Loucy (cell line): ENCODE data around the gene SLC35F5.

Experiments
- H2AFZ ChIP-seq: fragments of 200-600 bp; sonication (generic); 2 replicates; pipeline ENCODE4 v1.6.0; 2016; ENCODE audit warnings: antibody characterized with exemption, mild to moderate bottlenecking, low read length, moderate library complexity
- H3F3A ChIP-seq: fragments of 200-600 bp; 2 replicates; pipeline ENCODE4 v1.6.0; 2016; ENCODE audit warnings: antibody characterized with exemption, low read depth, mild to moderate bottlenecking
- H3K27me3 ChIP-seq: fragments of 200-600 bp; sonication (generic); 2 replicates; pipeline ENCODE4 v1.6.1; 2014; ENCODE audit warnings: low read length, mild to moderate bottlenecking; ENCODE audit not compliant: insufficient read depth, poor library complexity, severe bottlenecking
- H3K36me3 ChIP-seq: fragments of 200-600 bp; sonication (generic); 2 replicates; pipeline ENCODE4 v1.6.1; 2016; ENCODE audit warnings: low read length; ENCODE audit not compliant: insufficient read depth
- H3K4me1 ChIP-seq: fragments of 200-600 bp; sonication (generic); 2 replicates; pipeline ENCODE4 v1.5.1; 2014; ENCODE audit warnings: low read length, mild to moderate bottlenecking; ENCODE audit not compliant: insufficient read depth, poor library complexity, severe bottlenecking
- H3K4me2 ChIP-seq: fragments of 200-600 bp; sonication (generic); 2 replicates; pipeline ENCODE4 v1.6.0; 2014; ENCODE audit warnings: antibody characterized with exemption, low read length, low read depth, mild to moderate bottlenecking; ENCODE audit not compliant: poor library complexity, severe bottlenecking
- H3K4me3 ChIP-seq: fragments of 200-600 bp; sonication (generic); 2 replicates; pipeline ENCODE4 v1.5.1; 2014; ENCODE audit warnings: low read length, mild to moderate bottlenecking, mixed read lengths; ENCODE audit not compliant: poor library complexity, severe bottlenecking
- H3K79me2 ChIP-seq: fragments of 200-600 bp; sonication (generic); 2 replicates; pipeline ENCODE4 v1.6.1; 2014; ENCODE audit warnings: low read length; ENCODE audit not compliant: insufficient read depth
- H3K9ac ChIP-seq: fragments of 200-600 bp; sonication (generic); 2 replicates; pipeline ENCODE4 v1.6.0; 2014; ENCODE audit warnings: mild to moderate bottlenecking, low read depth, low read length, moderate library complexity; ENCODE audit not compliant: poor library complexity, severe bottlenecking
- H3K9me2 ChIP-seq: fragments of 200-600 bp; sonication (generic); replicated peaks from 2 replicates; pipeline ENCODE4 v1.6.1; 2016; ENCODE audit warnings: low read depth, low read length, mixed read lengths
- H3K9me3 ChIP-seq: fragments of 200-600 bp; sonication (generic); 2 replicates; pipeline ENCODE4 v1.6.1; 2014; ENCODE audit warnings: mild to moderate bottlenecking, antibody characterized with exemption, low read length, low read depth; ENCODE audit not compliant: insufficient read depth
- H4K20me1 ChIP-seq: fragments of 200-600 bp; sonication (generic); 2 replicates; pipeline ENCODE4 v1.6.0; 2014; ENCODE audit warnings: antibody characterized with exemption, low read length, mild to moderate bottlenecking; ENCODE audit not compliant: insufficient read depth, poor library complexity, severe bottlenecking
- EZH2phosphoT487 ChIP-seq: fragments of 200-600 bp; IDR thresholded peaks from 2 replicates; pipeline ENCODE4 v1.6.1; 2018; ENCODE audit warnings: antibody characterized with exemption, mild to moderate bottlenecking, moderate library complexity, borderline replicate concordance
- TF ChIP-seq, protein P1 (sequence below): fragments of 200-600 bp; sonication (generic); conservative IDR thresholded peaks from 2 replicates; pipeline ENCODE4 v1.5.1; 2014; ENCODE audit warnings: mild to moderate bottlenecking, antibody characterized with exemption, low read length

SLC35F5 gene

DNA sequence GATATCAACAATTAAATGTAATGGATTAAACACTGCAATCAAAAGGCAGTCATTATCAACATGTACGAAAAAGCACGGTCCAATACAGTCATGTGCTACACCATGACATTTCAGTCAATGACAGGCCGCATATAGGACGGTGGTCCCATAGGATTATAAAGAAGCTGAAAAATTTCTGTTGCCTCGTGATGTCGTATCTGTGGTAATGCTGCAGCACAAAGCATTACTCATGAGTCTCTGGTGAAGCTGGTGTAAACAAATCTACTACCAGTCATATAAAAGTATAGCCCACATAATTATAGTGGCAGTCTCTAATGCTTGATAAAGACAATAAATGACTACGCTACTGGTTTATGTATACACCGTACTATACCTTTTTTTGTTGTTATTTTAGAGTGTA, 71.0 kb downstream of the SLC35F5 start:
- Histone ChIP-seq H3K9me2 (no peaks in the 10 kb centered on the region), H3K36me3 (no peaks in the 10 kb centered on the region), H3K27me3 (no peaks in the 10 kb centered on the region), H3K79me2 (no peaks in the 10 kb centered on the region), H3F3A (no peaks in the 10 kb centered on the region), H3K9ac (no peak overlapping the region), H2AFZ (no peak overlapping the region), H3K4me3 (no peak overlapping the region), H3K4me2 (no peak overlapping the region), H3K9me3 (no peaks in the 10 kb centered on the region), H4K20me1 (no peaks in the 10 kb centered on the region), H3K4me1 (no peaks in the 10 kb centered on the region)
- TF ChIP-seq, protein P1, sequence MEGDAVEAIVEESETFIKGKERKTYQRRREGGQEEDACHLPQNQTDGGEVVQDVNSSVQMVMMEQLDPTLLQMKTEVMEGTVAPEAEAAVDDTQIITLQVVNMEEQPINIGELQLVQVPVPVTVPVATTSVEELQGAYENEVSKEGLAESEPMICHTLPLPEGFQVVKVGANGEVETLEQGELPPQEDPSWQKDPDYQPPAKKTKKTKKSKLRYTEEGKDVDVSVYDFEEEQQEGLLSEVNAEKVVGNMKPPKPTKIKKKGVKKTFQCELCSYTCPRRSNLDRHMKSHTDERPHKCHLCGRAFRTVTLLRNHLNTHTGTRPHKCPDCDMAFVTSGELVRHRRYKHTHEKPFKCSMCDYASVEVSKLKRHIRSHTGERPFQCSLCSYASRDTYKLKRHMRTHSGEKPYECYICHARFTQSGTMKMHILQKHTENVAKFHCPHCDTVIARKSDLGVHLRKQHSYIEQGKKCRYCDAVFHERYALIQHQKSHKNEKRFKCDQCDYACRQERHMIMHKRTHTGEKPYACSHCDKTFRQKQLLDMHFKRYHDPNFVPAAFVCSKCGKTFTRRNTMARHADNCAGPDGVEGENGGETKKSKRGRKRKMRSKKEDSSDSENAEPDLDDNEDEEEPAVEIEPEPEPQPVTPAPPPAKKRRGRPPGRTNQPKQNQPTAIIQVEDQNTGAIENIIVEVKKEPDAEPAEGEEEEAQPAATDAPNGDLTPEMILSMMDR, result no peak
- no peak for TF ChIP-seq EZH2phosphoT487

DNA sequence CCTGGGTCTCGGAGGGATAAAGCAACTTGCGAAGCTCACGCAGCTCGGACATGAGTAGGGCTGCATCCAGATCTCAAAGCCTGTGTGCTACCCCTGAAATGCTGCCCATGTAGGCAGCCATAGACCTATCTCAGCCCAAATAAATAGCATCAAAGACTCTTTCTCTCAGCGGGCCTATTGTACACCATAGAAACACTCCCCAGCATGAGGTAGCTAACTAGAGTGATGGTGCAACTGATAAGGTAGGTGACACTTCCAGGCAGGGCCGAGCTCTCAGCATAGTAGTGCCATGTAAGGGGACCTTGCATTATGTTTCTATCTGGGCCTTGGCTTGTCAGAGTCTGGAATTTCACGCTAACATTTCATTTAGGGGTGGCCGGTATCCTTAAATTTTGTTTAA, 77.0 kb downstream of the SLC35F5 start:
- no peaks in the 10 kb centered on the region for H3K27me3 ChIP-seq
- no peaks in the 10 kb centered on the region for H3K4me1 ChIP-seq
- H3K79me2 ChIP-seq, result no peaks in the 10 kb centered on the region
- H3K4me3 ChIP-seq, result no peak overlapping the region
- H4K20me1 ChIP-seq, result no peaks in the 10 kb centered on the region
- H3F3A ChIP-seq, result no peaks in the 10 kb centered on the region
- no peaks in the 10 kb centered on the region for H3K9me2 ChIP-seq
- no peaks in the 10 kb centered on the region for H3K9me3 ChIP-seq
- no peaks in the 10 kb centered on the region for H3K36me3 ChIP-seq
- no peak for TF ChIP-seq EZH2phosphoT487
- no peak overlapping the region for H3K4me2 ChIP-seq
- H3K9ac ChIP-seq, result no peak overlapping the region
- H2AFZ ChIP-seq, result no peak overlapping the region

DNA sequence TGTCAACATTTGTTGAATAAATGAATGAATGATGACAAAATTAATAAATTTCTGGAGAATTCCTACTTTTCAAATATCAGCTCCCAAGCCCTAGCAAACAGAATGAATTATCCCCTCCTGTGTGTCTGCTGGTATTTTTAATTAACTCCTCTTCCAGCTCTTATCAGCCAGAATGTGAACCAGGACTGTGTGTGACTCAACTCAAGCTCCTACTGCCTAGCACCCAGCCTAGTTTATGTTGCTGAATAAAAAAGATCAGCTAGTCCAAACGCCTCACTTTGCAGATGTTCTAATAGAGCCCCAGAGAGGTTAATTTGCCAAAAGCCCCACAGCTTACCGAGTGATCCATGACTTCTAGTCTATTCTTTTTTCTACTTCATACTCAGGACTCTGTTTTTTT, 79.1 kb downstream of the SLC35F5 start:
- Histone ChIP-seq H3K4me1 (no peaks in the 10 kb centered on the region), H3K9me2 (no peaks in the 10 kb centered on the region), H3F3A (no peaks in the 10 kb centered on the region), H3K4me3 (no peak overlapping the region), H3K27me3 (no peaks in the 10 kb centered on the region), H2AFZ (no peak overlapping the region), H3K9ac (no peak overlapping the region), H3K4me2 (no peak overlapping the region), H3K9me3 (no peaks in the 10 kb centered on the region), H4K20me1 (no peaks in the 10 kb centered on the region), H3K36me3 (no peaks in the 10 kb centered on the region), H3K79me2 (no peaks in the 10 kb centered on the region)
- TF ChIP-seq, protein P1, result no peak
- TF ChIP-seq EZH2phosphoT487, result no peak

DNA sequence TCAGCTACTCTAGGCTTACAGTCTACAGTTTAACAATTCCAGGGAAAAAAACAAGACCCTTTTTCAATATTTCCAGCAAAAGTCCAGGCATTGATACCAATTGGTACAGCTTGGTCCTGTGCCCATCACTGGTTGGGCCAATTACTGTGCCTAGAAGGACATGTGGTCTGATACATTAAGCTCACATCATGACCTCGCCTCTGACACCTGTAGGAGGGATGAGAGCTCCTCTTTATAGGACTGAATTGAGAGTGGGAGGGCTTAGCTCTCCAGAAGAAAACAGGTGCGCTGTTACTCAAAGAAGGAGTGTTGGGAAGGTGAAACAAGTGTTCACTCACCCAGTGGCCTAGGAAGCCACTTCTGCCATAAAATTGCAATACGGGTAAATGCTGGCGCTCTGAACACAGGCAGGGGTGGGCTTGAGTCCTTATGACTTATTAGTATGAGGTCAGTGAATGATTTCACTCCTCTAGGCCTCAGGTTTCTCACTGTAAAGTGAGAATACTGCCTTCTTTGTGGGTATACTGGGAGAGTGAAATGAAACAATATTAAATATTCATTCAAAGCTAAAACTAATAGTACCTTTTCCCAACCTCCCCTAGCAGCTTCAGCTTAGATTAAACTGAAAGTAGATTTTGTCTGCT, 79.7 kb downstream of the SLC35F5 start:
- Histone ChIP-seq H3K9ac (no peak overlapping the region), H3K4me3 (no peak overlapping the region), H3K9me2 (no peaks in the 10 kb centered on the region), H3K4me1 (no peaks in the 10 kb centered on the region), H3K4me2 (no peak overlapping the region), H2AFZ (no peak overlapping the region), H3F3A (no peaks in the 10 kb centered on the region), H4K20me1 (no peaks in the 10 kb centered on the region), H3K36me3 (no peaks in the 10 kb centered on the region), H3K9me3 (no peaks in the 10 kb centered on the region), H3K79me2 (no peaks in the 10 kb centered on the region), H3K27me3 (no peaks in the 10 kb centered on the region)
- TF ChIP-seq, protein P1, result no peak
- TF ChIP-seq EZH2phosphoT487, result no peak
